GM19193 (cell line): Measurements from ENCODE around the gene RELN.

Experiments
- POLR2A ChIP-seq: IDR thresholded peaks from 4 replicates; pipeline ENCODE4 v1.6.1; 2011; ENCODE audit not compliant: insufficient read depth, insufficient read length; ENCODE audit errors: extremely low read depth

Gene RELN

DNA sequence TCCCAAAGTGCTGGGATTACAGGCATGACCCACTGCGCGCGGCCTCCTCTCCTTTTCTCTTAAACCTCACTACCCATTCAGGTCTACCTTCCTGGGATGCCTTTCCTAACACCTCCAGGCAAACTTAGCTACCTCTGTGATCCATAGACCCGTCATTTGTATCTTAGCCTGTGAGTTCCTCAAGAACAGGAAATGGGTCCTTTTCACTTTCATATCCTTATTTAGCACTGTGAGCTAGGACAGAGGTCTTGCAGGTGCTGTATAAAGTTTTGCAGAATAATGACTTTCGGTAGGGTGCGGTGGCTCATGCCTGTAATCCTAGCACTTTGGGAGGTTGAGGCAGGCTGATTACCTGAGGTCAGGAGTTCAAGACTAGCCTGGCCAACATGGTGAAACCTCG, 215.7 kb downstream of the RELN start:
- no peak for TF ChIP-seq POLR2A

DNA sequence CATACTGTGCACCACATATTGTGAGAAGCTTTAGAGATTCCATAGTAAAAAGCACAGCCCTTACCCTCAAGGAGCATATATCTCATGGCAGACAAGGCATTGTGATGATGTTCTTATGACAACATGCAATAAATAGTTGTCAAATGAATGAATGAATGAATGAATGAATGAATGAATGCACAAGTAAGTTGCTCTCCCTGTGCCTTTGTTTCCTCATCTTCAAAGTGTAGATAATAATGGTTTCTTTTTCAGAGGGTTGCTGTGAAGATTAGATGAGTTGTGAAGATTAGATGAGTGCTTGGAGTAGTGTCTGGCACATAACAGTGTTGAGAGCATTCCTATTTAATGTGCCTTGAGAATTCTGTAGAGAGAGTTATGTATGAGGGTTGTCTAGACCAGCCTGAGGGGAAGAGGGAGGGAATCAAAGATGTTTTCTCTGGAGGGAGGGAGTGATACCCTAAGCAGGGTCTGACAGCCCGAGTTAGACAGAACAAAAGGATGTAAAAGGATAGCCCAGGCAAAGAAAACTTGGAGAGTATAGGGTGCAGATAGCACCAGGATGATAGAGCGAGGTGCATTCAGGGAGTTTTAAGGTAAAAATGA, 217.2 kb downstream of the RELN start:
- no peak for TF ChIP-seq POLR2A

DNA sequence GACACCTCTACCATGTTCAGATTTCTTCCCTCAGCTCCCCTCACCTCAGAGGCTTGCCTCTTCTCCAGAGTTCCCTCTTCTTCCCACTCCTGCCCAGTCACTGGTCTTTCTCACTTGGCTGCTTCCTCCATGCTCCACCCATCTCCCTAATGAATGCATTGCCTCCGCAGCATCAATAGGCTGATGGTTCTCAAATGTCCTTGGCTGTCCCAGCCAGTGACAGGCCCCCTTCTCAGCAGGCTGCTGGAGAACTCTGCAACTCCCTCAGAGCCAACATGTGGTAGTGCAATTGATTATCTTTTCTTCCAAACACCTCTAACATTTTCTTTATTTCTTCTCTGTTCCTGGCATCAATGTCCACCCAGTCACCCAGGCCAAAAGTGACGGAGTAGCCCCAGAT, 218.2 kb downstream of the RELN start:
- TF ChIP-seq POLR2A, result no peak

GRCh38 chr7:103766660-103767059, 222.8 kb downstream of the RELN start:
- TF ChIP-seq POLR2A, result no peak

DNA sequence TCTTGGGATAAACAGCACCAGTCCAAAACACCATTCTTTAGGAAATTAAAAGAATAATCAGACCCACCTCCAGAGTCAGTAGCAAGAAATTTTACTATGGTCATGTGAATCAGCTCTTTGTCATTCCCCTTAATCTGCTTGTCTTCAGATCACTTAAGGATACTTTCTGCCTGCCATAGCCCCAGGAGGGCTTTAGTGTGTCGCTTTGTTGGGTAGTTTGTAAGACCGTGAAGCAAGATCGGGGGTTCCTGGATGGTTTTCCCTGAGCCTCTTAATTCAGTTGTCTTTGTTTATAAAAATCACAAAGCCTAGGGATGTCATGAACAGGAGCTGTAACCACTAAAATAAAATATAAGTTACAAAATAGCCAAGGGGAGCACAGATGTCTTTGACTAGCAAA, 223.6 kb downstream of the RELN start:
- TF ChIP-seq POLR2A, result no peak

- no peak for TF ChIP-seq POLR2A
Measured at GRCh38 chr7:103764901-103765300, 224.6 kb downstream of the RELN start.

- TF ChIP-seq POLR2A, result no peak
Measured at GRCh38 chr7:103762877-103763276, 226.6 kb downstream of the RELN start.

DNA sequence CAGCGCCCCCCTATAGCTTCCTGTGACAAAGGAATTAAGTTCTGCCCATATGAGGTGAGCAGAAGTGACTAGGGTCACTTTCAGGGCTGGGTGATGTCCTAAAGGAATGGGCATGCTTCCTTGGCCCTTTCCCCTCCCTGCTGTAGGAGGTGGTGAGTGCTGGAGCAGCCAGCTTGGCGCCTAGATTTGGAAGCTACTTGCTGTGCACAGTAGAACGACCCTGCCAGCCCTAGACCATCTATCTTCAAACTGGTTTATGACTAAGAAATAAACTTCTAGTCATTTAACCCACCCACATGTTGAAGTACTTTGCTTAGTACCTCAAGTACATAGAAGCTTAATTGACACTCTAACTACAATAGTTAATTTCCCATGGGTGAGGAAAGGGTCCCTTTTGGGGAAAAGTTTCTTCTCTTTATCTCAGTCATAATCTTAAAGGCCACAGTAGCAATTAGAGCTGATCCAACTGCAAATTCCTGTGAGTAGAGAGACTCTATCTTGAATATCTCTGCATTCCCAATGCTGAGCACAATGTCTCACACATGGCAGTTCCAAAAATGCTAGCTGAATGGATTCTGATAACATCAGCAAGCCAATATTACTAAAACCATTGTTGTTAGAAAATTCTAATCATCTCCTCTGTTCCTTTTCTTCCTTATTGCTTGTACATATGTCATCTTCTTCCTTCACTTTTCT, 227.2 kb downstream of the RELN start:
- no peak for TF ChIP-seq POLR2A

- TF ChIP-seq POLR2A, result no peak
Measured at GRCh38 chr7:103752995-103753394, 236.5 kb downstream of the RELN start.

DNA sequence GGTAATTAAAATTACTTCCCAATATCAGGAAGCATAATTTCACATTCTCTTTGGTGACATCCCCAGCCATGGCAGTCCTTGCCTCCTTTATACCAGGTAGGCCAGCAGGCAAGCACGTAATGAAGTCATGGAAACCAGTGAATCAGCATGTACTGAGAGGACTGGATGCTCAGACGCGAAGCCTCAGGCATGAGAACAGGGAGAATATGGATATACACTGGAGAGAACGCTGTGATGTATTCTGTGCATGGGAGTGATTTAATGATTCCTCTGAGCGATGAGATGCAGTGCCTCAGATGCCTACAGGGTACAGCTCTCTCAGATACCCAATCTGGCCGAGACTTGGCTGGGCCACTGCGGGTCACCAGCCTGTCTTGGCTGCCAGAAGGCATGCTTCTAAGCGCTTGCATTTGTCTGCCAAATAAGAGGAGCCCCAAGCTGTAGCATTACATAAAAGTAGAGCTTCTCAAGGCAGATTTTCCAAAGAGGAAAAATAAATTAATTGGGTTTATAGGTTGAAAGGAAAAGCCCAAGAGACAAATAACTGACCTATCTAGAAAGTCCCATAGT, 238.1 kb downstream of the RELN start:
- no peak for TF ChIP-seq POLR2A

DNA sequence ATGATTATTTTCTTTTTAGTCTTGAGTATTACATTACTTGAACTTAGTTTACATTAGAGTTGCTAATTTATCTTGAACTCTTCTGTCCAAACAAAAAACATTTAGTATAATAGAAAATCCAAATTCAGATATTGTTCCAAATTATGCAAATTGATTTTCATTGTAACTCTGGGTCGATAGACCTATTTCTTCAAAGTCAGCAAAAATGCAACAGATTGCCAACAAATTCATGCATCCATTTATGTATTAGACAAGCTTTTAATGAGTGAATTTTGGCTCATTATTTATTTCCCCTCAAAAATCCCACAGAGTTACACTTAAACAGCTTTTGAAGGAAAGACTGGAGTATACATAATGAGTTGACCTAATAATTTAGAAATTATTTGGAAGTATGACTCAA, 240.8 kb downstream of the RELN start:
- no peak for TF ChIP-seq POLR2A

DNA sequence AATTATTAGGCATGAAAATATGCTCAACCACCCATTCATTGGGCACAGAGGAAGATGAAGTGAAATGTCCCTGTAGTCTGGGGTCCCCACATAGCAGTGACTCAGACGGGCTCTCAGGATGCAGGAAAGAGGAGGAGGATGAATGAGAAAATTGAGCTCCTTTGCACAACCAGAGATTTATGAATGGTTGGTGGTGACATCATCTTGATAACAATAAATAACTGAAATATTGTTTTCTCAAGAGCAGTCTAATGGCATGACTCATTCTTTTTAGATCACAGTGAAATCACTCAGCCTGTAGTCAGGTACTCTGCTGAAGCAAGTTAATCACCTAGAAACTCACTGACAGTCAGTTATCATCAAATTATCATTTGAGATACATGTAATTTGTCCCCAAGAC, 254.1 kb downstream of the RELN start:
- no peak for TF ChIP-seq POLR2A

DNA sequence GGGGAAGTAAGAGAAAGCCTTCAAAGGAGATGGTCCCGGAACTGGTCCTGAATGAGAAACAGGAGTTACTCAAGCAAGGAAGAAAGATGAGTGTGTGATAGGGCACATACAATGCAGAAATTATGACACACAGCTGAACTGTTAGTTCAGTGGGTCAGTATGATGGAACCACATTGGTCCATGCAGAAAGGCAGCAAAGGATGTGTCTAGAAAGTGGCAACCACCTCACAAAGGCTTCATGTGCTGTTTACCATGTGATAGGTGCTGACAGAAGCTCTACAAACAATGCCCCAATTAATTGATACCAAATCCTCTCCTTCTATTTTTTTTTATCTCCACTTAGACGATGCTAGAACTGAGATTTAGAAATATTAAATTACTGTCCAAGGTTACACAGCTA, 258.3 kb downstream of the RELN start:
- no peak for TF ChIP-seq POLR2A

DNA sequence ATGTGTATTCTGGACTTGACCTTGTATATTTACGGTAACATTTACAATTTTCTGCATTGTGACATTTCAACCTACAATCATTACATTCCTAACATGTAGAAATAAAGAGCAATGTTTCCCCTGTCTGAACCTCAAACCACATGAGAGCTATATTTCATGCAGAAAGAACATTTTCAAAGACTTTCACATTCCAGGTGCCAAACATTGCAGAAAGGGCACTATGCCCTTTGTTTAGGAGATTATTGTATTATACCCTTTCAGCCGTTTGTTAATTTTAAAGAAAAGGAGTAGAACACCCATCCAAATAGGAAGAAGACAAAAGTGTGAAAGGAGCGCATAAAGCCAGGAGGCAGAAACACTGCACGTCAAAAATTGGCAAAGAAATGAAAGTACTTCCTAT, 260.4 kb downstream of the RELN start:
- TF ChIP-seq POLR2A, result no peak

GRCh38 chr7:103727982-103728610, 261.4 kb downstream of the RELN start:
- TF ChIP-seq POLR2A, result no peak

- TF ChIP-seq POLR2A, result no peak
Measured at GRCh38 chr7:103719070-103719469, 270.4 kb downstream of the RELN start.
